Activated CD4-positive, alpha-beta memory T cell treated with anti-CD3 and anti-CD28 coated beads, Interleukin-2, amount 10 ng/mL, durations not matched to agents 7 days and 5 days (primary cell): ENCODE measurements around the gene RORC. TPM values are rescaled to one million over a fixed set of nuclear protein-coding genes. Genes with fewer than 3 reads are reported as not detected.
A peak's percentile ranks its signal among the peaks of the same experiment; 100 is the strongest.

Experiments
- CTCF ChIA-PET: fragments of 350-600 bp; sonication (Branson Sonifier 250); formaldehyde crosslinking; loops from one replicate; lab custom pipeline; 2021; ENCODE audit warnings: antibody characterized with exemption, inconsistent platforms; lab: Charles Lee
- POLR2A ChIA-PET: fragments of 350-600 bp; sonication (Branson Sonifier 250); formaldehyde crosslinking; loops from one replicate; lab custom pipeline; 2021; ENCODE audit warnings: antibody characterized with exemption; lab: Charles Lee
- DNase-seq: peaks from one replicate; pipeline ENCODE4 v3.0.0-alpha.2; 2020
- H3K27ac Mint-ChIP-seq: one replicate; pipeline ENCODE4 v1.8.0; 2021; ENCODE audit warnings: mild to moderate bottlenecking, mixed read lengths
- H3K27me3 Mint-ChIP-seq: one replicate; pipeline ENCODE4 v1.8.0; 2021; ENCODE audit warnings: mixed read lengths
- H3K36me3 Mint-ChIP-seq: one replicate; pipeline ENCODE4 v1.8.0; 2021; ENCODE audit warnings: low read depth, mixed read lengths
- H3K4me1 Mint-ChIP-seq: one replicate; pipeline ENCODE4 v1.8.0; 2021; ENCODE audit warnings: mixed read lengths
- H3K4me3 Mint-ChIP-seq: one replicate; pipeline ENCODE4 v1.8.0; 2021; ENCODE audit warnings: mild to moderate bottlenecking, mixed read lengths
- H3K9me3 Mint-ChIP-seq: one replicate; pipeline ENCODE4 v1.8.0; 2021; ENCODE audit warnings: mixed read lengths
- total RNA-seq, 2 experiments: library from RNA; stranded (reverse); gene quantifications; one replicate each; pipeline ENCODE4 v1.2.3, GENCODE V29; 2021

The RORC gene
- total RNA-seq, 2 experiments from 2014 or later = 25.4 to 25.8 TPM

- Mint-ChIP-seq H3K27me3 (no peaks in the 10 kb centered on the region), H3K4me1 (peaks cover 88% of the 10 kb centered on the region), H3K9me3 (no peaks in the 10 kb centered on the region), H3K4me3 (no peak overlapping the region), H3K27ac (peak overlapping the region; percentile 1), H3K36me3 (peaks cover 6% of the 10 kb centered on the region)
- DNase-seq = no peak
- CTCF ChIA-PET = interaction anchor here (0.5 to 2.8 kb wide), 20 partner anchors 8 to 535 kb away, joined by 3 to 21 read pairs (median 5); partner anchors contain the start of genes MRPL9 and TDRKH
- POLR2A ChIA-PET = interaction anchor here (0.8 to 2.3 kb wide), 10 partner anchors 10 to 113 kb away, joined by 3 to 8 read pairs (median 4); partner anchors contain the start of genes MRPL9 and TDRKH
These were observed 4.0 kb upstream of the RORC start for GRCh38 chr1:151835596-151835995.

DNA sequence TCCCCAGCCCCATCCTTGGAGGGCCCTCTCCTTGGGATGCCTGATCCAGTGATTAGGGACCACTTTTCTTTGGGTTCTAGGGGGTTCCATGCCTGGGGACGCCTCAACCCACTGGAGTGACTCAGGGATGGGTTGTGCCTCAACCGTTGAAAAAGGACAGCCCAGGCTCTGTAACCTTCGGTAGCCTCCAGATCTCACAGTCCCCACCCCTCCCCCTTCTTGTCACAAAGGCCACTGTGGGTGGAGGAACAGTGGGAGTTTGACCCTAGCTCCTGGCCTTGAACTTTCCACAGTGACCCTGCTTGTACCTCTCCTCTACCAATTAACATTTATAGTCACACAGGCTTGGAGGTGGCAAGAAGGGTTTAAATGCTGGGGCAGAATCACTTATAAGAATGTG is 2.6 kb upstream of the RORC start:
- no peaks in the 10 kb centered on the region for H3K27me3 Mint-ChIP-seq
- peaks cover 6% of the 10 kb centered on the region for H3K36me3 Mint-ChIP-seq
- no peak for DNase-seq
- H3K9me3 Mint-ChIP-seq = no peaks in the 10 kb centered on the region
- POLR2A ChIA-PET = interaction anchor here (0.8 to 1.5 kb wide), 6 partner anchors 8 to 241 kb away, joined by 3 to 8 read pairs (median 4); no protein-coding TSS in a partner anchor
- CTCF ChIA-PET = interaction anchor here (0.7 to 2.2 kb wide), 11 partner anchors 13 to 390 kb away, joined by 3 to 12 read pairs (median 3); no protein-coding TSS in a partner anchor
- peak overlapping the region; percentile 2 for H3K4me3 Mint-ChIP-seq
- peaks cover 88% of the 10 kb centered on the region for H3K4me1 Mint-ChIP-seq
- H3K27ac Mint-ChIP-seq = peak overlapping the region; percentile 84

GRCh38 chr1:151833172-151833900 is 1.7 kb upstream of the RORC start:
- H3K4me1 Mint-ChIP-seq = peaks cover 95% of the 10 kb centered on the region
- DNase-seq = no peak
- H3K9me3 Mint-ChIP-seq = no peaks in the 10 kb centered on the region
- H3K27ac Mint-ChIP-seq = peak overlapping the region; percentile 97
- H3K27me3 Mint-ChIP-seq = no peaks in the 10 kb centered on the region
- H3K4me3 Mint-ChIP-seq = peak overlapping the region; percentile 65
- H3K36me3 Mint-ChIP-seq = peaks cover 6% of the 10 kb centered on the region
- ChIA-PET POLR2A (interaction anchor here (1.1 to 6.3 kb wide), 3 partner anchors 9 to 17 kb away, joined by 5 to 48 read pairs (median 6); no protein-coding TSS in a partner anchor), CTCF (interaction anchor here (0.9 to 2.2 kb wide), 3 partner anchors 54 to 239 kb away, joined by 3 to 12 read pairs (median 4); partner anchors contain the start of gene MRPL9)

DNA sequence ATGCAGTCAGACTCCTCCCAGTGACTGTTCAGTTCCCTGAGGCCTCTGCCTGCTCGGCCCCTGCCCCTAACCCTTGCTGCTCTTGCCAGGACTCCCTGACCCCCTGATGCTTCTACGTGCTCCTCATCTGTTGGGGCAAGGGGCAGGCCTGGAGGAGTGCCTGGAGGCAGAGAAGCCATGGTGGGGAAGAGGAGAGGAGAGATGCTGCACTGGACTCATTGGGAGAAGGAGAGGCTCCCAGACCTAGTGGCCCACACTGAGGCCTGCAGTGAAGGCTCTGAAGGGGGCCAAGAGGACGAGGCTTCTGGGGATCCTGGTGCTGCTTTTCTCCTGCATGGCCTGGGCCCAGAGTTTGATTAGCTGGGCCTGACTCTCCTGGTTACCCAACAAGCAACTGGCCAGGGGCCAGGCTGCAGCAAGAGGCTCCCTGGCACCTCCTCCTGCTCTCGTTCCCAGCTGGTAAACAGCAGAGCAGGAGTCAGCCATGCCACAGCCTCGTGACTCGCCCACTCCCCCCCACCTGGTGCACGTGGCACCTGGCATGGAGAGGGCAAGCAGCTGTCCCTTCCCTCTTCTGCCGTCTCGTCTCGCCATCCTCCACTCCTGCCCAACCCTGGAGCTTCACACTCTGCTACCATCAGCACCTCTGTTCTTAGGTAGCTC is 847 bp upstream of the RORC start:
- Mint-ChIP-seq H3K9me3 (no peaks in the 10 kb centered on the region), H3K4me3 (peak overlapping the region; percentile 65), H3K36me3 (peaks cover 3% of the 10 kb centered on the region), H3K4me1 (peaks cover 99% of the 10 kb centered on the region), H3K27me3 (no peaks in the 10 kb centered on the region), H3K27ac (peak overlapping the region; percentile 97)
- ChIA-PET POLR2A (interaction anchor here (1.1 to 6.3 kb wide), 4 partner anchors 8 to 42 kb away, joined by 5 to 48 read pairs (median 18); partner anchors contain the start of gene TDRKH), CTCF (interaction anchor here (1.9 kb wide), 1 partner anchor 69 kb away, joined by 4 read pairs; the partner anchor contains the start of gene MRPL9)
- DNase-seq = no peak

- Mint-ChIP-seq H3K9me3 (no peaks in the 10 kb centered on the region), H3K27ac (peak overlapping the region; percentile 97), H3K27me3 (no peaks in the 10 kb centered on the region), H3K36me3 (peaks cover 3% of the 10 kb centered on the region), H3K4me1 (peaks cover 99% of the 10 kb centered on the region), H3K4me3 (peak overlapping the region; percentile 65)
- POLR2A ChIA-PET = interaction anchor here (1.1 to 6.3 kb wide), 6 partner anchors 8 to 115 kb away, joined by 5 to 48 read pairs (median 18); partner anchors contain the start of genes C2CD4D, MRPL9 and TDRKH
- DNase-seq = no peak
- CTCF ChIA-PET = interaction anchor here (0.7 to 1.7 kb wide), 10 partner anchors 9 to 292 kb away, joined by 3 to 11 read pairs (median 4); partner anchors contain the start of gene C2CD4D
These were observed 378 bp downstream of the RORC start for GRCh38 chr1:151831256-151831591.

- no peaks in the 10 kb centered on the region for H3K27me3 Mint-ChIP-seq
- peak overlapping the region; percentile 65 for H3K4me3 Mint-ChIP-seq
These were observed 1.5 kb downstream of the RORC start for GRCh38 chr1:151830055-151830454.

DNA sequence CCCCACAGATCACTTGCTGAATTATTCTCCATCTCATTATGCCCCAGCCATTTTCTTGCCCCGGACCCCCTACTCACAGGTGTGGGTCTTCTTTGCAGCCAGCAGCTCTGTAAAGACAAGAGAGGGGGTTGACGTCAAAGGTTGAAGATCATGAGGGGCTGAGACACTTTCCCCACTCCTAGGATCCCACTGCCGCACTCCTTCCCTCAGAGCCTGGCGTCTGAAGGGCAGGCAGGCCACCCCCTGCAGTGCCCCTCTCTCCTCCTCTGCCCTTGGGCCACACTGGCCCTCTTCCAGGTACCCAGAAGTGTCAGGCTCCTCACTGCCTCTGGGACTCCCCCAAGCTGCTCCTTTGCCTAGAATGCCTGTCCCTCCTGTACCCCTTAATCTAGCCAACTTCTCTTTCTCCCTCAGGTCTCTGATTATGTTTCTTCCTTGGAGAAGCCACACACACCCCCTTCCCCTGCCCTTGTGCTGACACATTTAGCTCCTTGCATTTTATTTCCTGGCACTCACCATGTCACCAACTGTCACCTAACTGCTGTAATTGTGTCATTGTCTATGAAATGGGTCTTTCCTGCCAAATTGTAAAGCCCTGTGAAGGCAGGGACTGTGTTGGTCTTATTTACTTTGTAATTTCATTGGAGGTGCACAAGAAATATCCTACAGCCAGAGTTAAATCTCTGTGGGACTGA is 2.1 kb downstream of the RORC start:
- peak; percentile 39 for DNase-seq
- peaks cover 91% of the 10 kb centered on the region for H3K4me1 Mint-ChIP-seq
- H3K36me3 Mint-ChIP-seq = no peaks in the 10 kb centered on the region
- peak overlapping the region; percentile 65 for H3K4me3 Mint-ChIP-seq
- CTCF ChIA-PET = interaction anchor here (0.6 to 1.7 kb wide), 9 partner anchors 8 to 173 kb away, joined by 3 to 11 read pairs (median 3); partner anchors contain the start of gene C2CD4D
- no peaks in the 10 kb centered on the region for H3K27me3 Mint-ChIP-seq
- POLR2A ChIA-PET = interaction anchor here (1.0 to 6.3 kb wide), 12 partner anchors 8 to 548 kb away, joined by 3 to 48 read pairs (median 6); partner anchors contain the start of genes C2CD4D, MRPL9, PSMB4 and TDRKH
- H3K9me3 Mint-ChIP-seq = no peaks in the 10 kb centered on the region
- H3K27ac Mint-ChIP-seq = peak overlapping the region; percentile 97

More at GRCh38 chr1:151830055-151830454, 1.5 kb downstream of the RORC start:
- ChIA-PET CTCF (interaction anchor here (0.7 to 1.7 kb wide), 14 partner anchors 9 to 291 kb away, joined by 3 to 11 read pairs (median 4); partner anchors contain the start of gene C2CD4D), POLR2A (interaction anchor here (0.8 to 6.3 kb wide), 13 partner anchors 9 to 548 kb away, joined by 3 to 48 read pairs (median 5); partner anchors contain the start of genes C2CD4D, MRPL9, PSMB4 and TDRKH)
- no peaks in the 10 kb centered on the region for H3K36me3 Mint-ChIP-seq
- peak overlapping the region; percentile 97 for H3K27ac Mint-ChIP-seq
- DNase-seq = no peak
- H3K4me1 Mint-ChIP-seq = peaks cover 94% of the 10 kb centered on the region
- no peaks in the 10 kb centered on the region for H3K9me3 Mint-ChIP-seq

DNA sequence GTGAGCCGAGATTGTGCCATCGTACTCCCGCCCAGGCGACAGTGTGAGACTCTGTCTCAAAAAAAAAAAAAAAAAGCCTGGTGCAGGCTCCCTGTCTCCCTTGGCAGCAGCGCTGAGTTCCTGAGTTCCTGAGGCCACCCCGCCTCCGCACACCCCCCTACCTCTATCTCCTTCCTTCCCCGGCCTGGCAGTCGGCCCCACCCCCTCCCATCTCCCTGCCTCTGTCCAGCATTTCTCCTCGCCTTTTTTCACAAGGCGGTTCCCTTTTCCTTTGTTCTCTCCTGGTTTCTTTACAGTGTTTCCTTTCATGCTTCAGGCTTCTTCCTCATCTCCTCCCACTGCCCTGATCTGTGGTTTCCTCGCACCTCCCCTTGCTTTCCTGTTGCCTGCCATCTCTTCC is 2.7 kb downstream of the RORC start:
- ChIA-PET CTCF (interaction anchor here (0.6 to 3.5 kb wide), 5 partner anchors 8 to 235 kb away, joined by 3 to 21 read pairs (median 3); partner anchors contain the start of gene C2CD4D), POLR2A (interaction anchor here (0.7 to 6.3 kb wide), 8 partner anchors 8 to 430 kb away, joined by 3 to 48 read pairs (median 11); partner anchors contain the start of genes C2CD4D, TDRKH and THEM4)
- H3K27ac Mint-ChIP-seq = peak overlapping the region; percentile 97
- H3K4me1 Mint-ChIP-seq = peaks cover 90% of the 10 kb centered on the region
- no peaks in the 10 kb centered on the region for H3K9me3 Mint-ChIP-seq
- H3K27me3 Mint-ChIP-seq = no peaks in the 10 kb centered on the region
- DNase-seq = no peak
- H3K4me3 Mint-ChIP-seq = peak overlapping the region; percentile 65
- H3K36me3 Mint-ChIP-seq = no peaks in the 10 kb centered on the region

- H3K36me3 Mint-ChIP-seq = peaks cover under 1% of the 10 kb centered on the region
- no peaks in the 10 kb centered on the region for H3K9me3 Mint-ChIP-seq
- H3K4me1 Mint-ChIP-seq = peaks cover 86% of the 10 kb centered on the region
- no peaks in the 10 kb centered on the region for H3K27me3 Mint-ChIP-seq
- peak overlapping the region; percentile 65 for H3K4me3 Mint-ChIP-seq
- CTCF ChIA-PET = interaction anchor here (1.0 to 3.5 kb wide), 3 partner anchors 9 to 234 kb away, joined by 3 to 21 read pairs (median 4); no protein-coding TSS in a partner anchor
- peak overlapping the region; percentile 97 for H3K27ac Mint-ChIP-seq
- peak; percentile 47 for DNase-seq
- POLR2A ChIA-PET = interaction anchor here (0.6 to 6.3 kb wide), 7 partner anchors 8 to 208 kb away, joined by 3 to 48 read pairs (median 15); partner anchors contain the start of genes C2CD4D, MRPL9 and TDRKH
These were observed 3.7 kb downstream of the RORC start for GRCh38 chr1:151827853-151828252.

GRCh38 chr1:151825751-151826660 is 5.6 kb downstream of the RORC start:
- peak; percentile 47 for DNase-seq
- POLR2A ChIA-PET = interaction anchor here (0.6 to 3.1 kb wide), 5 partner anchors 9 to 211 kb away, joined by 3 to 18 read pairs (median 8); partner anchors contain the start of gene S100A11
- peak overlapping the region; percentile 97 for H3K27ac Mint-ChIP-seq

More at GRCh38 chr1:151825751-151826660, 5.6 kb downstream of the RORC start:
- peaks cover 3% of the 10 kb centered on the region for H3K36me3 Mint-ChIP-seq
- CTCF ChIA-PET = interaction anchor here (3.5 kb wide), 1 partner anchor 11 kb away, joined by 21 read pairs; no protein-coding TSS in a partner anchor
- H3K4me3 Mint-ChIP-seq = peak overlapping the region; percentile 81
- peaks cover 85% of the 10 kb centered on the region for H3K4me1 Mint-ChIP-seq
- H3K27me3 Mint-ChIP-seq = no peaks in the 10 kb centered on the region
- no peaks in the 10 kb centered on the region for H3K9me3 Mint-ChIP-seq
